ENCODE measurements around the gene FADS3.

The FADS3 gene

GRCh38 chr11:61918938-61919704, 27.8 kb upstream of the FADS3 start:
- no peak for TF ChIP-seq CTCF (IDR thresholded peaks at IDR 0.05; ENCODE audit: extremely low read depth, missing control alignments)
- DNase-seq (ENCODE audit: low spot score): peak; percentile 14

DNA sequence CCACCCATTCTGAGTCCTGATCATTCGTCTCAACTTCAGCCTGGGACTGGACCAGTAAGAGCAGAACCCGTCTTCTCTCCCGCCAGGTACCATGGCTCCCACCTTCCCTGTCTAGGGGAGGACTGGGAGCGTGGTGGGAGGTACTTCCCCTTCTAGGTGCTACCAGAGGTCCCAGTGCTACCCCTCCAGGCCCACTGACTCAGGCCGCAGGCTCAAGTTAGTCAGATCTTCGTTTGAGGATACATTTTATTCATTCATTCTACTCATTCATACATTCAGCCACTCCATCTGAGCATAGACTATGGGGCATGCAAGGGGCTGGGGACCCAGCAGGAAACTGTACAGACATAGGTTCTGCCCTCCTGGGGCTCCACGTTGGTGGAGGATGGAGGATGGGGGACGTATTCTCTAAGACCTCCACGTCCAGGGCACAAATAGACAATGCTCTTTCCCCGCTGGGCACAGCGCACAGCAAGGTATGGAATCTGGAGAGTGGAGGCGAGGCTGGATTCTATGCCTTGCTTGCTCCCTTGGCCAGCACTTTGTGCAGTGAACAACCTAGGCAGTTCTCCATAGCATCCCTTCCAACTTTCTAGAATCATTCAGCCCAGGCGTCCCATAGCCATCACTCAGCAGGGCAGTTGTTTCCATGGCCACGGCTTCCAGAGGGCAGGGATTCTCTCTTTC, 27.0 kb upstream of the FADS3 start:
- DNase-seq (ENCODE audit: low spot score): peak; percentile 25
- TF ChIP-seq CTCF (IDR thresholded peaks at IDR 0.05; ENCODE audit: extremely low read depth, missing control alignments): no peak

- DNase-seq (ENCODE audit: low spot score): peak; percentile 51
- TF ChIP-seq CTCF (IDR thresholded peaks at IDR 0.05; ENCODE audit: extremely low read depth, missing control alignments): no peak
These were observed 26.2 kb upstream of the FADS3 start, which contains the start of gene RAB3IL1 for GRCh38 chr11:61917334-61918109. Gene RAB3IL1, minus strand, starts transcription at chr11:61917566. Its CDS starts 199 bp downstream, at chr11:61917367.

DNA sequence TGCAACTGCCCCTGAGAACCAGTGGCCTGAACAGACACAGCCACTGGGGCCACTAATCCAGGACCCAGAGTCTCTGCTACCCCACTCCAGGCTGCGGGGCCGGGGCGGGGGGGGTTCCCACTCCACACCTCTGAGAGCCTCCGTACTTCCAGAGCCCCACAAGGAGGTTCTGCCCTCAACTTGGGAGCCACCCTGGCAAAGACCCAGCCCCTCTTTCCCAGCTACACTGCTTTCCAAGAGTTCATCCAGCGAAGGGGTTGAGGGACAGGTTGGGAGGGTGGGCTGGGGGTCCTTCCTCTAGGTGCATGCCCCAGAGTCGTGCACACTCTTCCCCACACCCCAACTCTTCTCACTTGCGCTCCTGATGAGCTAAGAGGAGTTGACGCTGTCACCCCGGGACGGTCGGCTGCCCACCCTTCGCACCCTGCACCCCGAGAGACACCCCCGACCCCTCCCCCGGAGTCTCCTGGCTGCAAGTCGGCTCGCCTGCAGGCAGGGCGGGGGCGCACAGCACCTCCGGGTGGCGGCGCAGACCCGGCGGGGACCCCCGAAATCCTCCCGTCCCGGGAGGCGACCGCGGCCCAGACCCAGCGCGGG, 25.5 kb upstream of the FADS3 start:
- no peak for TF ChIP-seq CTCF (IDR thresholded peaks at IDR 0.05; ENCODE audit: extremely low read depth, missing control alignments)
- peak; percentile 51 for DNase-seq (ENCODE audit: low spot score)

DNA sequence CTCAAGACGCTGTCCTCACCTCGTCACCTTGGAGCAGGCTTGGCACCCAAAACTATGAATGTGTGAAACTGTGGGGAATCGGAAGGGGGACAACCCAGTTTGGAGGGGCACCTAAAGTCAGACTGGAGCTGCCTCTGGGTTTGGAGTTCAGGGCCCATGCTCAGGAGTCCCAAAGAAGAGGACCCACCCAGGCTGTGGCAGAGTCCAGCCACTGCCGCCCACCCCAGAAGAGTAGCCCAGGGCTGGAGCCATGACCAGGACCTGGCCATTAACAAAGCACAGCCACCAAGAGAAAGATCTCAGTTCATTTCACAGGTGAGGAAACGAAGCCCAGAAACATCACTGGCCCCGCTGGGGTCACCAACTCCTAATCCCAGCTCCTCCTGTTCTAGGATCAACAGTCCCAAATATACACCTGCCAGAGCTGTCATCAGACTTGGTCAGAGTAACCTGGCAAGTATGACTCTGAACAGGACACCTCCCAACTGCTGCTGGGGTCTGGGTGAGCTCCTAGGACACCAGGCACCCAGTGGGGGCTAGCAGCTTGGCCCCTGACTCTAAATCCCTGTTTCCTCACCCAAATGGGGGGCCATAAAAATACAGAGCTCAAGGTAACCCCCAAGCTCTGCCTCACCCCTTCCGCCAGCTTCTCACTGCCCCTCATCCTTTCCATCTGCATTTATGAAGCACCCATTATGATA, 23.3 kb upstream of the FADS3 start:
- DNase-seq (ENCODE audit: low spot score): no peak
- no peak for TF ChIP-seq CTCF (IDR thresholded peaks at IDR 0.05; ENCODE audit: extremely low read depth, missing control alignments)

DNA sequence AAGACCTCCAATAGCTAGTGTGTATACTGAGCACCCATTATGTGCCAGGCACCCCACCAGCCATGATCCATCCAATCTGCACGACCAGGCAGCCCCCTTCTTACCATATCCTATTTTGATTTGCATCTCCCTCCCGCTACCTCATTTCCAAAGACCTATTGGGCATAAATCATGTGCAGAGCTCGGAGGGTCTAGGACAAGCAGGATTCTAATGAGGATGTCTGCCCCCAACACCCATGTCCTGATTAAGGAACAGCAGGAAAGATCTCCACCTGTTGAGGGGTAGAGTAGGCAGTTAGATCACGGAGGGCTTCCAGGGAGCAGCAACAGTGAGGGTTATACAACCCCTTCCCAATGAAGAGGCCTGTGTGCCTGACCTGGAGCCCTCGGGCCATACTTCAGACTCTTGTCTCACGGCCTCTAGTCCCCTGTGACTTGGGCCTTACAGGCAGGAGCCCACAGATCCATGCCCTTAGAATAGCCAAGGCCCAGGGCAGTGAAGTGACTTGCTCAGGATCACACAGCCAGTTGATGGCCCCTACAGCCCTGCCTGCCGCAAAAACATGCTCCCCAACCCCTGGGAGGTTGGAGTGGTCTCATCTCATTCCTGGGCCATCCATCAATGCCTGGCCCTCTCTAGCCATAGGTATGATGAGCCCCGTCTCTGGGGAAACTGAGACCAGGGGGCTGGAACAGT, 22.5 kb upstream of the FADS3 start:
- no peak for DNase-seq (ENCODE audit: low spot score)
- TF ChIP-seq CTCF (IDR thresholded peaks at IDR 0.05; ENCODE audit: extremely low read depth, missing control alignments): no peak
